Stomach (tissue), 4 donors: ENCODE measurements around the gene BABAM2.

Experiments
- CTCF ChIP-seq, 7 experiments: fragments of 450-650 bp in 4 of 7; fragments of 200-600 bp in 3 of 7; sonication (generic) in 3 of 7; IDR thresholded peaks; one replicate each; pipeline ENCODE4 v1.5.1; 2016 to 2019; ENCODE audit warnings: antibody characterized with exemption in 7 of 7, control low read depth in 2 of 7, mild to moderate bottlenecking in 1 of 7
- EP300 ChIP-seq: sonication (generic); formaldehyde crosslinking; IDR thresholded peaks from one replicate; pipeline ENCODE4 v1.6.1; 2017; ENCODE audit warnings: antibody characterized with exemption
- POLR2AphosphoS5 ChIP-seq, 3 donors: sonication (generic); formaldehyde crosslinking; IDR thresholded peaks; one replicate each; pipeline ENCODE4 v1.6.1; 2016; ENCODE audit warnings: antibody characterized with exemption in 3 of 3

- no peak for TF ChIP-seq CTCF (IDR thresholded peaks at IDR 0.05)
- TF ChIP-seq POLR2AphosphoS5 (IDR thresholded peaks at IDR 0.05), result no peak
- TF ChIP-seq EP300, result no peak
These were observed 479.8 kb downstream of the BABAM2 start for GRCh38 chr2:28370354-28370753.
